Right cardiac atrium (tissue), 5 donors: ENCODE data around the gene RAVER2. TPM values are rescaled to one million over a fixed set of nuclear protein-coding genes. Genes with fewer than 3 reads are reported as not detected.
"Not testable (repeated sequence)": the region's sequence is repeated elsewhere in the genome, so short reads cannot be mapped to it uniquely, and the experiment has no call there.

Experiments
- ATAC-seq, 2 donors: fragments of 200-7000 bp; cut with Tn5 transposase; one replicate each; pipeline versions ENCODE4 v1.8.0 to v1.9.1; 2020; ENCODE audit warnings: moderate library complexity in 2 of 2, mild to moderate bottlenecking in 1 of 2
- DNase-seq, 3 donors: peaks; one replicate each; pipeline ENCODE4 v3.0.0-alpha.2; 2020
- H3K27ac ChIP-seq: one replicate; pipeline ENCODE4 v1.5.1; 2013; ENCODE audit warnings: mild to moderate bottlenecking, low read length, control low read depth, moderate library complexity
- H3K27me3 ChIP-seq: one replicate; pipeline ENCODE4 v1.6.1; 2013; ENCODE audit not compliant: control insufficient read depth, insufficient read depth
- H3K4me1 ChIP-seq: one replicate; pipeline ENCODE4 v1.6.1; 2013; ENCODE audit warnings: low read length; ENCODE audit not compliant: control insufficient read depth, insufficient read depth
- H3K4me3 ChIP-seq: one replicate; pipeline ENCODE4 v1.5.1; 2013; ENCODE audit warnings: low read length, control low read depth
- H3K9me3 ChIP-seq: one replicate; pipeline ENCODE4 v1.6.1; 2013; ENCODE audit warnings: low read length; ENCODE audit not compliant: control insufficient read depth
- WGBS: extraction: QIAGEN DNeasy Blood & Tissue Kit; methylation state at CpG from one replicate; pipeline ENCODE4 v1.1.7; 2013; 5-methylcytosine and 5-hydroxymethylcytosine counted together
- intact Hi-C, 4 donors: fragments of 100-400 bp; cut with DNase I; formaldehyde crosslinking; loops; one replicate each; pipeline versions ENCODE4 v1.11.0 to v1.14.0; 2022 to 2023
- polyA plus RNA-seq: library from polyadenylated mRNA; stranded (reverse); fragments of 200-250 nt; gene quantifications from one replicate; pipeline ENCODE4 v1.2.3, GENCODE V29; 2013
- total RNA-seq, 4 donors: library from RNA; stranded (reverse); fragmentation: NEBNext Ultra II Directional; extraction: Animal tissue kit (Norgen Biotek cat#: 25700); gene quantifications; one replicate each; pipeline ENCODE4 v1.2.1, GENCODE V29; 2021
- donor health status: healthy with polysubstance abuse.
- donor health status: DM: no; HTN: yes; CAD: no.
- donor health status: DM: no; HTN: no; CAD: no.
- donor health status: DM: no; HTN: yes; CAD: no; lungs with severe emphysema.
- donor health status: DM: yes; HTN: yes; CAD: no.

Gene RAVER2
- total and polyA plus RNA-seq, 5 donors: 15.9 to 28.5 (median 24.2) TPM

GRCh38 chr1:64765826-64766225, 21.0 kb downstream of the RAVER2 start:
- DNase-seq (no peak), ATAC-seq (no peak)
- intact Hi-C loops: no loop called here
- Histone ChIP-seq H3K4me1 (no peaks in the 10 kb centered on the region), H3K9me3 (no peaks in the 10 kb centered on the region), H3K4me3 (no peak overlapping the region), H3K27ac (no peak overlapping the region), H3K27me3 (no peaks in the 10 kb centered on the region)
- WGBS: 48% methylated on average over 2 of the region's 2 CpGs

DNA sequence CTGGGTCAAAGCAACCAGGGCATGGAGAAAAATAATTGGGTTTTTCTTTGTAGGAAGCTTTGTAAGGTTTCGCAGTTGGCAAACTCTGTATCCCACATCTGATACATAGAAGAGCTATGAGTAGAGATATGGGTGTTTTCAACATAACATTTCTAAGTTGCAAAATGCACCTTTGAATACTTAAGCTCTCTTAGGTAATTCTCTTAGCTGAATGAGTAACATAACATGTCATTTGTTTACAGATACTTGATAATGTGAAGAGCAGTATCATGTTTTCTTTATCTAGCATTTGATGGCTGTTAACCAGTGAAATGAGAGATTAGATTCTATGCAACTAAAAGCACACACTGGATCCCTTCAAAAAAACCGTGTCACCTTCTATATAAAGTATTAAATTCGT, 21.6 kb downstream of the RAVER2 start:
- no peaks in the 10 kb centered on the region for H3K9me3 ChIP-seq
- intact Hi-C loops: no loop called here
- no peak overlapping the region for H3K4me3 ChIP-seq
- H3K4me1 ChIP-seq: no peaks in the 10 kb centered on the region
- H3K27ac ChIP-seq: no peak overlapping the region
- 67% methylated on average over 3 of the region's 3 CpGs for WGBS
- DNase-seq (no peak), ATAC-seq (no peak)
- no peaks in the 10 kb centered on the region for H3K27me3 ChIP-seq

DNA sequence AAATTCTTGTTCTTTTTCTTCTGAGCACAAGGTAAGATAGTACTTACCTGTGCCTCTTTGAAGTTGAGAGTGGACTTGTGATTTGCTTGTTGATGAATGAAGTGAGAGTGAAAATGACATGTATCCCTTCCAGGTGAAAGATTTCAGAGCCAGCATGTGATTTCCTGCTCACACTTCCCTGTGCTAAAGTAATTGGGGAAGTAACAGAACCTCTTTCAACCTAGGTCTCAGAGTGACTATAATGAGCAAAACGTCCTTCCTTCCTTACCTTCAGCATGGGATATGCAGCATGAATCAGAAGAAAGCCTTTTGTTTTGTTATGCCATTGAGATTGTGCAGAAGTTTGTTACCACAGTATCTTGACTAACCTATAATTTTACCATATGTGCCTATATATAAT, 24.6 kb downstream of the RAVER2 start:
- no peaks in the 10 kb centered on the region for H3K27me3 ChIP-seq
- ATAC-seq (no peak), DNase-seq (no peak)
- intact Hi-C loops: no loop called here
- WGBS: 56% methylated on average over 1 of the region's 1 CpG
- H3K27ac ChIP-seq: no peak overlapping the region
- H3K4me1 ChIP-seq: no peaks in the 10 kb centered on the region
- H3K4me3 ChIP-seq: no peak overlapping the region
- no peaks in the 10 kb centered on the region for H3K9me3 ChIP-seq

DNA sequence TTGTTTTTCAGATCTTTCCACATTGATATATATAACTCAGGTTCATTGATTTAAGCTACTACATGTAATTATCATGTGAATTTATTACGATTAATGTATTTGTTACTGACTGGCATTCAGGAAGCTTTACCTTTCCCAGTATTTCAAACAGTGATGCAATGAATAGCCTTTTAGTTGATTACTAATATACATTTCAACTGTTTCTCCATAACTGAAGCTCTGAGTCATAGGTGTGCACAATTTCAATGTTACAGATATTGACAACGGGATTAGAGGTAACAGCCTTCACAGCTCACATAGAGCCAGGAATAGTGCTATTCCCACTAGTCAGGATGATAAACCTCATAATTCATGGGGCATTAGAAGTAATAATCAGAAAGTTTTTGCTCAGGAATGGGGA, 25.1 kb downstream of the RAVER2 start:
- no peaks in the 10 kb centered on the region for H3K27me3 ChIP-seq
- 98% methylated on average over 2 of the region's 2 CpGs for WGBS
- no peaks in the 10 kb centered on the region for H3K4me1 ChIP-seq
- H3K27ac ChIP-seq: no peak overlapping the region
- H3K4me3 ChIP-seq: no peak overlapping the region
- intact Hi-C loops: no loop called here
- DNase-seq: no peak
- ATAC-seq: no peak
- no peaks in the 10 kb centered on the region for H3K9me3 ChIP-seq

- H3K4me1 ChIP-seq, H3K27me3 ChIP-seq, DNase-seq, H3K27ac ChIP-seq, ATAC-seq, H3K4me3 ChIP-seq, H3K9me3 ChIP-seq, intact Hi-C loops: not testable (repeated sequence)
- WGBS: over 99% methylated on average over 3 of the region's 3 CpGs
These were observed 28.4 kb downstream of the RAVER2 start for GRCh38 chr1:64773306-64773705.

- Histone ChIP-seq H3K4me3 (no peak overlapping the region), H3K27ac (no peak overlapping the region), H3K4me1 (no peaks in the 10 kb centered on the region), H3K27me3 (no peaks in the 10 kb centered on the region), H3K9me3 (no peaks in the 10 kb centered on the region)
- WGBS: 68% methylated on average over 3 of the region's 3 CpGs
- ATAC-seq (no peak), DNase-seq (no peak)
- intact Hi-C loops: no loop called here
These were observed 30.2 kb downstream of the RAVER2 start for GRCh38 chr1:64775113-64775512.

GRCh38 chr1:64782044-64782443, 37.2 kb downstream of the RAVER2 start:
- H3K4me3 ChIP-seq, H3K27ac ChIP-seq, H3K9me3 ChIP-seq, ATAC-seq, H3K27me3 ChIP-seq, intact Hi-C loops, H3K4me1 ChIP-seq: not testable (repeated sequence)
- 86% methylated on average over 6 of the region's 6 CpGs for WGBS
- DNase-seq: peak in 1 of 3 donors; percentile 57

DNA sequence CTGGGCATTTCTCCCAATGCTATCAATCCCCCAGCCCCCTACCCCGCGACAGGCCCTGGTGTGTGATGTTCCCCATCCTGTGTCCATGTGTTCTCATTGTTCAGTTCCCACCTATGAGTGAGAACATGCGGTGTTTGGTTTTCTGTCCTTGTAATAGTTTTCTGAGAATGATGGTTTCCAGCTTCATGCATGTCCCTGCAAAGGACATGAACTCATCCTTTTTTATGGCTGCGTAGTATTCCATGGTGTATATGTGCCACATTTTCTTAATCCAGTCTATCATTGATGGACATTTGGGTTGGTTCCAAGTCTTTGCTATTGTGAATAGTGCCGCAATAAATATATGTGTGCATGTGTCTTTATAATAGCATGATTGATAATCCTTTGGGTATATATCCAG, 38.0 kb downstream of the RAVER2 start:
- H3K4me1 ChIP-seq, ATAC-seq, intact Hi-C loops, H3K4me3 ChIP-seq, DNase-seq, H3K9me3 ChIP-seq, H3K27ac ChIP-seq, H3K27me3 ChIP-seq: not testable (repeated sequence)
- 94% methylated on average over 5 of the region's 5 CpGs for WGBS

GRCh38 chr1:64790832-64791487, 46.1 kb downstream of the RAVER2 start:
- Histone ChIP-seq H3K27me3 (no peaks in the 10 kb centered on the region), H3K9me3 (no peaks in the 10 kb centered on the region), H3K4me3 (no peak overlapping the region), H3K4me1 (no peaks in the 10 kb centered on the region), H3K27ac (no peak overlapping the region)
- DNase-seq: no peak
- intact Hi-C loops: no loop called here
- ATAC-seq: no peak
- 98% methylated on average over 2 of the region's 2 CpGs for WGBS

- intact Hi-C loops: no loop called here
- Histone ChIP-seq H3K4me3 (no peak overlapping the region), H3K9me3 (no peaks in the 10 kb centered on the region), H3K4me1 (no peaks in the 10 kb centered on the region), H3K27me3 (no peaks in the 10 kb centered on the region), H3K27ac (no peak overlapping the region)
- DNase-seq (no peak), ATAC-seq (no peak)
These were observed 54.0 kb downstream of the RAVER2 start for GRCh38 chr1:64798872-64799271.

DNA sequence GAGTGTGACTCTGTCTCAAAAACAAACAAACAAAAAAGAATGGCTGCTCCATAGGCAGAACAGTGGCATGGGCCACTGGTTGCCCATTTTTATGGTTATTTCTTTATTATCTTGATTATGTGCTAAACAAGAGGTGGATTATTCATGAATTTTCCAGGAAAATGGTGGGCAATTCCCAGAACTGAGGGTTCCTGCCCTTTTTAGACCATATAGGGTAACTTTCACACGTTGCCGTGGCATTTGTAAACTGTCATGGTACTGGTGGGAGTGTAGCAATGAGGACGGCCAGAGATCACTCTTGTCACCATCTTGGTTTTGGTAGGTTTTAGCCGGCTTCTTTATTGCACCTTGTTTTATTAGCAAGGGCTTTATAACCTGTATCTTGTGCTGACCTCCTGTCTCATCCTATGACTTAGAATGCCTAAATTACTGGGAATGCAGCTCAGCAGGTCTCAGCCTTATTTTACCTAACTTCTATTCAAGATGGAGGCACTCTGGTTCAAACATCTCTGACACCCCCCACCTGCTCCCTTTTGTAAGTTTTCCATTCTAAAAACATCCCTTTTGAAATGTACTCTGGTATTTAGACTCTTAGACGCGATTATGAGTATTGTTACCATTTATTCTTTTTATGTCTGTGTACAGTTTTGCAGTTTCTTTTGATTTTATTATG, 57.1 kb downstream of the RAVER2 start:
- intact Hi-C loops: no loop called here
- 96% methylated on average over 6 of the region's 6 CpGs for WGBS
- Histone ChIP-seq H3K9me3 (no peaks in the 10 kb centered on the region), H3K27me3 (no peaks in the 10 kb centered on the region), H3K27ac (no peak overlapping the region), H3K4me1 (no peaks in the 10 kb centered on the region), H3K4me3 (no peak overlapping the region)
- ATAC-seq (no peak), DNase-seq (no peak)

- DNase-seq: no peak
- Histone ChIP-seq H3K27ac (no peak overlapping the region), H3K4me1 (peaks cover 3% of the 10 kb centered on the region), H3K4me3 (no peak overlapping the region), H3K27me3 (no peaks in the 10 kb centered on the region), H3K9me3 (no peaks in the 10 kb centered on the region)
- no peak for ATAC-seq
- intact Hi-C loops: no loop called here
These were observed 64.4 kb downstream of the RAVER2 start for GRCh38 chr1:64809309-64809708.
